ENCODE measurements around the gene GNAT3.

DNA sequence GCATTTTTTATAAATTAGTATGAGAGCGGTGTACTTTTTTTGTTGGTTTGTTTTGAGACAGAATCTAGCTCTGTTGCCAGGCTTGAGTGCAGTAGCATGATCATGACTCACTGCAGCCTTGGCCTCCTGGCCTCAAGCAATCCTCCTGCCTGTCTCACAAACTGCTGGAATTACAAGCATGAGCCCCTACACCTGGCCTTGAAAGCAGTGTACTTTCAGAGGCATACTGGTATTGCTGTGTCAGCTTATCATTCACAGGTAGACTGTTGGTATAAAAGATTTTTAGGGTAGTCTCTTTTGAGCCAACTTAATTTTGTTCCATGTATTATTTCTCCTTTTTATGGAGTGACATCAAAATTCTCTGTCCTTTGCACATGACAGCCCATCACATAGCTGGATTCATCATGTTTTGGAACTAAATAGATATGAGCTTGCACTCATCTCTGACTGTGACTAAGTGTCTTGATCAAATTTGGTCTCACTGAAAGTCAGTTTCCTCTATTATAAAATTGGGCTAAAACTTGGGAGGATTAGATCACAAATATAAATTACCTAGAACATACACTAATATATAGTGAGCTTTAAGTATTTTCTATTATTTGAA is 12.4 kb downstream of the GNAT3 start:
- TF ChIP-seq EZH2 (IDR thresholded peaks at IDR 0.05; ENCODE audit: low read depth, low read length, severe bottlenecking) (no peak), MAFK (IDR thresholded peaks at IDR 0.05; ENCODE audit: low read depth, low read length) (peak; percentile 63), GTF2F1 (IDR thresholded peaks at IDR 0.05; ENCODE audit: borderline replicate concordance, low read depth, low read length) (no peak), SUZ12 (IDR thresholded peaks at IDR 0.05; ENCODE audit: low read length) (no peak), ASH2L (IDR thresholded peaks at IDR 0.05; ENCODE audit: low read length) (no peak), BACH1 (IDR thresholded peaks at IDR 0.05; ENCODE audit: low read length) (no peak), HDAC6 (IDR thresholded peaks at IDR 0.05; ENCODE audit: low read depth, low read length) (no peak), POLR2AphosphoS5 (IDR thresholded peaks at IDR 0.05; ENCODE audit: low read depth, low read length) (no peak), JUND (IDR thresholded peaks at IDR 0.05; ENCODE audit: low read length) (peak; percentile 30; the same call in 1 of the 2 replicates), CREB1 (IDR thresholded peaks at IDR 0.05) (no peak), ATF2 (IDR thresholded peaks at IDR 0.05; ENCODE audit: low read length) (no peak), EP300 (IDR thresholded peaks at IDR 0.05; ENCODE audit: borderline replicate concordance in 1 of 2, low read depth in 2 of 2, low read length in 2 of 2) (no peak)
- TF ChIP-seq, protein P1, sequence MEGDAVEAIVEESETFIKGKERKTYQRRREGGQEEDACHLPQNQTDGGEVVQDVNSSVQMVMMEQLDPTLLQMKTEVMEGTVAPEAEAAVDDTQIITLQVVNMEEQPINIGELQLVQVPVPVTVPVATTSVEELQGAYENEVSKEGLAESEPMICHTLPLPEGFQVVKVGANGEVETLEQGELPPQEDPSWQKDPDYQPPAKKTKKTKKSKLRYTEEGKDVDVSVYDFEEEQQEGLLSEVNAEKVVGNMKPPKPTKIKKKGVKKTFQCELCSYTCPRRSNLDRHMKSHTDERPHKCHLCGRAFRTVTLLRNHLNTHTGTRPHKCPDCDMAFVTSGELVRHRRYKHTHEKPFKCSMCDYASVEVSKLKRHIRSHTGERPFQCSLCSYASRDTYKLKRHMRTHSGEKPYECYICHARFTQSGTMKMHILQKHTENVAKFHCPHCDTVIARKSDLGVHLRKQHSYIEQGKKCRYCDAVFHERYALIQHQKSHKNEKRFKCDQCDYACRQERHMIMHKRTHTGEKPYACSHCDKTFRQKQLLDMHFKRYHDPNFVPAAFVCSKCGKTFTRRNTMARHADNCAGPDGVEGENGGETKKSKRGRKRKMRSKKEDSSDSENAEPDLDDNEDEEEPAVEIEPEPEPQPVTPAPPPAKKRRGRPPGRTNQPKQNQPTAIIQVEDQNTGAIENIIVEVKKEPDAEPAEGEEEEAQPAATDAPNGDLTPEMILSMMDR (IDR thresholded peaks at IDR 0.05; ENCODE audit: control extremely low read depth in 1 of 3, insufficient read depth in 1 of 3, low read depth in 1 of 3, low read length in 3 of 3): no peak
- TF ChIP-seq, protein P2, sequence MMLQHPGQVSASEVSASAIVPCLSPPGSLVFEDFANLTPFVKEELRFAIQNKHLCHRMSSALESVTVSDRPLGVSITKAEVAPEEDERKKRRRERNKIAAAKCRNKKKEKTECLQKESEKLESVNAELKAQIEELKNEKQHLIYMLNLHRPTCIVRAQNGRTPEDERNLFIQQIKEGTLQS (IDR thresholded peaks at IDR 0.05; ENCODE audit: insufficient read depth, low read depth, low read length): no peak

All from H1 (cell line).